ENCODE measurements around the gene VIPR2. TPM values are rescaled to one million over a fixed set of nuclear protein-coding genes. Genes with fewer than 3 reads are reported as not detected.

Gene VIPR2
- total and polyA plus RNA-seq, 2 experiments from 2014 or later, result 1.3 to 2.7 TPM

GRCh38 chr7:159091041-159091440 is 53.6 kb downstream of the VIPR2 start:
- Mint-ChIP-seq H3K27ac (no peak overlapping the region), H3K4me3 (no peak overlapping the region), H3K36me3 (ENCODE audit: low read depth) (peaks cover 26% of the 10 kb centered on the region; the same call in 2 of the 3 replicates), H3K9me3 (peaks cover 71% of the 10 kb centered on the region), H3K4me1 (no peaks in the 10 kb centered on the region; the same call in 2 of the 3 replicates), H3K27me3 (ENCODE audit: insufficient read depth, low read depth, poor library complexity) (peaks cover 9% of the 10 kb centered on the region)
- Histone ChIP-seq H2AFZ (no peak overlapping the region), H3K79me2 (replicated peaks; ENCODE audit: insufficient read depth) (no peaks in the 10 kb centered on the region), H3K27ac (ENCODE audit: low read depth) (no peak overlapping the region), H3K4me1 (ENCODE audit: insufficient read depth) (no peaks in the 10 kb centered on the region), H3K4me3 (no peak overlapping the region), H3K4me2 (no peak overlapping the region), H3F3A (replicated peaks; ENCODE audit: low read depth) (no peaks in the 10 kb centered on the region), H3K27me3 (ENCODE audit: insufficient read depth) (no peaks in the 10 kb centered on the region), H4K20me1 (replicated peaks; ENCODE audit: insufficient read depth) (no peaks in the 10 kb centered on the region), H3K36me3 (ENCODE audit: insufficient read depth) (no peaks in the 10 kb centered on the region), H3K9me2 (ENCODE audit: insufficient read depth) (no peaks in the 10 kb centered on the region)
- TF ChIP-seq EZH2phosphoT487 (IDR thresholded peaks at IDR 0.05; ENCODE audit: unreplicated experiment), result no peak
- TF ChIP-seq REST (IDR thresholded peaks at IDR 0.05; ENCODE audit: unreplicated experiment), result no peak
- TF ChIP-seq CTCF (conservative IDR thresholded peaks at IDR 0.05; ENCODE audit: low read depth in 2 of 2), result no peak
- TF ChIP-seq EZH2 (IDR thresholded peaks at IDR 0.05; ENCODE audit: low read depth, unreplicated experiment), result no peak
- no peak for TF ChIP-seq ZNF462 (CRISPR knock-in tag; IDR thresholded peaks at IDR 0.05)
- no peak for TF ChIP-seq ETS1 (IDR thresholded peaks at IDR 0.05)
- no peak for TF ChIP-seq JUNB (IDR thresholded peaks at IDR 0.05; ENCODE audit: unreplicated experiment)
- no peak for TF ChIP-seq STAT1 (IDR thresholded peaks at IDR 0.05; ENCODE audit: unreplicated experiment)
- no peak for TF ChIP-seq CREB1 (CRISPR knock-in tag; IDR thresholded peaks at IDR 0.05; ENCODE audit: low read depth)
- TF ChIP-seq ZNF114 (CRISPR knock-in tag; IDR thresholded peaks at IDR 0.05), result no peak
- no peak for TF ChIP-seq NANOG (IDR thresholded peaks at IDR 0.05; ENCODE audit: borderline replicate concordance)
- no peak for TF ChIP-seq POLR2AphosphoS5 (IDR thresholded peaks at IDR 0.05; ENCODE audit: low read depth)
- no peak for TF ChIP-seq ZNF331 (CRISPR knock-in tag; IDR thresholded peaks at IDR 0.05; ENCODE audit: low read depth)
- DNase-seq (ENCODE audit: low spot score) (no peak), ATAC-seq (no peak)

Data from GM23338 (cell line).